ENCODE measurements around the gene ZNF638. TPM values are rescaled to one million over a fixed set of nuclear protein-coding genes. Genes with fewer than 3 reads are reported as not detected.

The ZNF638 gene
- total RNA-seq, 1 experiment from 2014 or later = 109 TPM

DNA sequence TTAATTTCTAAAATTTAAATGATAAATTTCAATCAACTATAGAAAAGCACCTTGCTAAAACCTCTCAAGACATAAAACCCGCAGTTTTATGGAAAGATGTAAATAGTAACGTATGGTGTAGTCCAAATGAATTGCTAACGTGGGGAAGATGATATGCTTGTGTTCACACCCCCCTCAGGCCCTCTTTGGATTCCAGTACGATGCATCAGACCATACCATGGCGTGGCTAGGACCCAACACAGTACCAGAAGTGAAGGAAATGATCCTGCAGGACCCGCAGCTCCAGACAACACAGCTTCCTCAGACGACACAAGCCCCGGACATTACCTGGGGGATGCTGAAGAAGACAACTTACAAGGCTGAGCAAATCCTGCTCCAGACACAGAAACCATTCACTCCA, 61.6 kb downstream of the ZNF638 start:
- Mint-ChIP-seq H3K27me3 (ENCODE audit: low read depth) (no peaks in the 10 kb centered on the region), H3K4me3 (no peak overlapping the region), H3K27ac (no peak overlapping the region), H3K4me1 (no peaks in the 10 kb centered on the region), H3K36me3 (peaks cover 61% of the 10 kb centered on the region), H3K9me3 (peaks cover 4% of the 10 kb centered on the region)
- ChIA-PET CTCF (interaction anchor here (1.4 kb wide), 1 partner anchor 236 kb away, joined by 3 read pairs; no protein-coding TSS in a partner anchor), POLR2A (no interaction called here)
- ATAC-seq = no peak
- no peak for TF ChIP-seq GRHL2 (CRISPR knock-in tag; IDR thresholded peaks at IDR 0.05; ENCODE audit: insufficient replicate concordance, severe bottlenecking)
- TF ChIP-seq, protein P1, sequence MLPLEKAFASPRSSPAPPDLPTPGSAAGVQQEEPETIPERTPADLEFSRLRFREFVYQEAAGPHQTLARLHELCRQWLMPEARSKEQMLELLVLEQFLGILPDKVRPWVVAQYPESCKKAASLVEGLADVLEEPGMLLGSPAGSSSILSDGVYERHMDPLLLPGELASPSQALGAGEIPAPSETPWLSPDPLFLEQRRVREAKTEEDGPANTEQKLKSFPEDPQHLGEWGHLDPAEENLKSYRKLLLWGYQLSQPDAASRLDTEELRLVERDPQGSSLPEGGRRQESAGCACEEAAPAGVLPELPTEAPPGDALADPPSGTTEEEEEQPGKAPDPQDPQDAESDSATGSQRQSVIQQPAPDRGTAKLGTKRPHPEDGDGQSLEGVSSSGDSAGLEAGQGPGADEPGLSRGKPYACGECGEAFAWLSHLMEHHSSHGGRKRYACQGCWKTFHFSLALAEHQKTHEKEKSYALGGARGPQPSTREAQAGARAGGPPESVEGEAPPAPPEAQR (CRISPR knock-in tag; IDR thresholded peaks at IDR 0.05) = no peak
- TF ChIP-seq MLX (CRISPR knock-in tag; IDR thresholded peaks at IDR 0.05) = no peak
- no peak for TF ChIP-seq NFYB (CRISPR knock-in tag; conservative IDR thresholded peaks at IDR 0.05; ENCODE audit: low read depth)
- TF ChIP-seq KAT7 (CRISPR knock-in tag; IDR thresholded peaks at IDR 0.05; ENCODE audit: borderline replicate concordance) = no peak
- TF ChIP-seq EMX1 (CRISPR knock-in tag; IDR thresholded peaks at IDR 0.05) = no peak
- no peak for TF ChIP-seq OVOL2 (CRISPR knock-in tag; IDR thresholded peaks at IDR 0.05; ENCODE audit: borderline replicate concordance)
- TF ChIP-seq NR3C1 (CRISPR knock-in tag; conservative IDR thresholded peaks at IDR 0.05; ENCODE audit: low read depth) = no peak
- no peak for TF ChIP-seq RELA (CRISPR knock-in tag; IDR thresholded peaks at IDR 0.05; ENCODE audit: borderline replicate concordance)
- TF ChIP-seq IRF2 (CRISPR knock-in tag; IDR thresholded peaks at IDR 0.05; ENCODE audit: borderline replicate concordance, low read depth) = no peak
- TF ChIP-seq NFE2L1 (CRISPR knock-in tag; IDR thresholded peaks at IDR 0.05) = no peak
- TF ChIP-seq TCF7 (CRISPR knock-in tag; IDR thresholded peaks at IDR 0.05; ENCODE audit: low read depth) = no peak
- no peak for TF ChIP-seq SOX15 (CRISPR knock-in tag; IDR thresholded peaks at IDR 0.05)
- no peak for DNase-seq (ENCODE audit: low spot score)

- Mint-ChIP-seq H3K27ac (peak overlapping the region; percentile 48; the same call in 1 of the 2 replicates), H3K4me1 (no peaks in the 10 kb centered on the region), H3K4me3 (no peak overlapping the region), H3K9me3 (no peaks in the 10 kb centered on the region), H3K36me3 (peaks cover 62% of the 10 kb centered on the region), H3K27me3 (ENCODE audit: low read depth) (no peaks in the 10 kb centered on the region)
- POLR2A ChIA-PET = interaction anchor here (0.6 kb wide), 1 partner anchor 110 kb away, joined by 3 read pairs; no protein-coding TSS in a partner anchor
- CTCF ChIA-PET = interaction anchor here (0.7 kb wide), 1 partner anchor 135 kb away, joined by 3 read pairs; no protein-coding TSS in a partner anchor
- ATAC-seq = no peak
- DNase-seq (ENCODE audit: low spot score) = no peak
- TF ChIP-seq ZNF671 (CRISPR knock-in tag; IDR thresholded peaks at IDR 0.05) (no peak), TCF7 (CRISPR knock-in tag; IDR thresholded peaks at IDR 0.05; ENCODE audit: low read depth) (no peak)
- TF ChIP-seq, protein P2, sequence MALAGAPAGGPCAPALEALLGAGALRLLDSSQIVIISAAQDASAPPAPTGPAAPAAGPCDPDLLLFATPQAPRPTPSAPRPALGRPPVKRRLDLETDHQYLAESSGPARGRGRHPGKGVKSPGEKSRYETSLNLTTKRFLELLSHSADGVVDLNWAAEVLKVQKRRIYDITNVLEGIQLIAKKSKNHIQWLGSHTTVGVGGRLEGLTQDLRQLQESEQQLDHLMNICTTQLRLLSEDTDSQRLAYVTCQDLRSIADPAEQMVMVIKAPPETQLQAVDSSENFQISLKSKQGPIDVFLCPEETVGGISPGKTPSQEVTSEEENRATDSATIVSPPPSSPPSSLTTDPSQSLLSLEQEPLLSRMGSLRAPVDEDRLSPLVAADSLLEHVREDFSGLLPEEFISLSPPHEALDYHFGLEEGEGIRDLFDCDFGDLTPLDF (CRISPR knock-in tag; IDR thresholded peaks at IDR 0.05) = no peak
These were observed 63.9 kb downstream of the ZNF638 start for GRCh38 chr2:71395471-71395870.

DNA sequence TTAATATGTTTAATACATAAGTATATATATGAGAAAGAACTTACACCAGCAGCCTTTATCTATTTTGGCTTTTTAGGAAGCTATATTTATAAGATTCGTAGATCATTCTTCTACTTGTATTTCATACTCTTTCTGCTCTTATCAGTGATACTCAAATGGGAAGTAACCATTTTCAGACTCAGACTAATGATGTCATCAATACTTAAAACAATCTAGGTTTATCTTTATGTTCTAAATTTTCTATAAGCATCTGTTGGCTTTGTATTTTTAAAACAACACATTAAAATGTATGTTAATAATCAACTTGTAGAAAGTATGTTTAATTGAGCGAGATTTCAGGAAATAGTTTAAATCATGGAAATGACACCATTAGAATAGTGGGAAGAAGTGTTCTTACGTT, 70.8 kb downstream of the ZNF638 start:
- peaks cover 68% of the 10 kb centered on the region for H3K36me3 Mint-ChIP-seq
- no peaks in the 10 kb centered on the region for H3K9me3 Mint-ChIP-seq
- TF ChIP-seq SMAD4 (CRISPR knock-in tag; IDR thresholded peaks at IDR 0.05) (no peak), SOX15 (CRISPR knock-in tag; IDR thresholded peaks at IDR 0.05) (no peak), CREM (CRISPR knock-in tag; IDR thresholded peaks at IDR 0.05) (no peak)
- TF ChIP-seq, protein P3, sequence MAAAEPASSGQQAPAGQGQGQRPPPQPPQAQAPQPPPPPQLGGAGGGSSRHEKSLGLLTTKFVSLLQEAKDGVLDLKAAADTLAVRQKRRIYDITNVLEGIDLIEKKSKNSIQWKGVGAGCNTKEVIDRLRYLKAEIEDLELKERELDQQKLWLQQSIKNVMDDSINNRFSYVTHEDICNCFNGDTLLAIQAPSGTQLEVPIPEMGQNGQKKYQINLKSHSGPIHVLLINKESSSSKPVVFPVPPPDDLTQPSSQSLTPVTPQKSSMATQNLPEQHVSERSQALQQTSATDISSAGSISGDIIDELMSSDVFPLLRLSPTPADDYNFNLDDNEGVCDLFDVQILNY (CRISPR knock-in tag; IDR thresholded peaks at IDR 0.05) = no peak
- H3K27me3 Mint-ChIP-seq (ENCODE audit: low read depth) = no peaks in the 10 kb centered on the region
- H3K4me3 Mint-ChIP-seq = no peak overlapping the region
- no peak overlapping the region for H3K27ac Mint-ChIP-seq
- ChIA-PET POLR2A (no interaction called here), CTCF (interaction anchor here (1.0 kb wide), 1 partner anchor 103 kb away, joined by 3 read pairs; no protein-coding TSS in a partner anchor)
- no peak for ATAC-seq
- H3K4me1 Mint-ChIP-seq = no peaks in the 10 kb centered on the region
- no peak for DNase-seq (ENCODE audit: low spot score)
